GM20431 (cell line): ENCODE results near the gene C1orf21.
"Not testable (repeated sequence)": the region's sequence is repeated elsewhere in the genome, so short reads cannot be mapped to it uniquely, and the experiment has no call there.

Experiments used
- in situ Hi-C: fragments of 300-500 bp; cut with MseI, MboI; formaldehyde crosslinking; loops from one replicate; pipeline ENCODE4 v1.15.0; 2020; ENCODE audit warnings: low sequenced_read_pairs; ENCODE audit not compliant: unreplicated experiment

Gene C1orf21, protein sequence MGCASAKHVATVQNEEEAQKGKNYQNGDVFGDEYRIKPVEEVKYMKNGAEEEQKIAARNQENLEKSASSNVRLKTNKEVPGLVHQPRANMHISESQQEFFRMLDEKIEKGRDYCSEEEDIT

DNA sequence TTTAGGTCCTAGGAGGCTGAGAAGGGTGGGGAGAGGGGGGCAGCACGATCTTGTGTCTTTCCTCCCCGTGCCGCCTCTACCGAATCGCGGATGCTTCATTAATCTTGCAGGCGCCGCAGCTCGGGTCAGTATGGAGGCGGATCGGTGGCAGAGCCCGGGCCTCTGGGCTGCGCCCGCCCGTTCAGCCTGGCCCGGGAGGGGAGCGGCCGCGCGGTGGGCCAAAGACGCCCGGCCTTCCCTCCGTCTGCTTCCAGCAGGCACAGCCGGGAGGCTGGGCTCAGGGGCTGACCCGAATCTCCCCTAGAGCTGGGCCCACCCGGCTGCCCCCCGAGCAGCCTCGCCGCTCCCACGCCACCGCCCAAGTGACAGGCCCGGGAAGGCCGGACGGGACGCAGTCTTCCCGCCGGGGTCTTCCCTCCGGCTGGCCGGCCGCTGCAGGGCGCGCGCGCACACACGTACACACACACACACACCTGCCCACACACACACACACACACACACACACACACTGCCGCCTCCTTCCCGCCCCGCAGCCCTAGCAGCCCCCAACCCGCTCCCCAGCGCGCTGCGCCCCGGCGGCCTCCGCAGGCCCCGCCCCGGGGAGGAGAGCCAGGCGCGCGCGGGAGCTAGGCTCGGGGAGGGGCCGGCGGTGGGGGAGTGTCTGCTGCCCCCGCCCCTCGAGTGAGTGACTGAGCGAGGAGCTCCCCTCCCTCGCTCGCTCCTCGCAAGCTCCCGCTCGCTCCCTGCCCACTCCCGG lies at the start of gene C1orf21:
TSS of gene C1orf21 (plus strand) at position 718 of the 757 bp plus-strand sequence. CDS start 90,481 bp downstream, outside the sequence.
- in situ Hi-C loops: no loop called here

DNA sequence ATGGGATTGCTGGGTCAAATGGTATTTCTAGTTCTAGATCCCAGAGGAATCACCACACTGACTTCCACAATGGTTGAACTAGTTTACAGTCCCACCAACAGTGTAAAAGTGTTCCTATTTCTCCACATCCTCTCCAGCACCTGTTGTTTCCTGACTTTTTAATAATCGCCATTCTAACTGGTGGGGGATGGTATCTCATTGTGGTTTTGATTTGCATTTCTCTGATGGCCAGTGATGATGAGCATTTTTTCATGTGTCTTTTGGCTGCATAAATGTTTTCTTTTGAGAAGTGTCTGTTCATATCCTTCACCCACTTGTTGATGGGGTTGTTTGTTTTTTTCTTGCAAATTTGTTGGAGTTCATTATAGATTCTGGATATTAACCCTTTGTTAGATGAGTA lies 49.0 kb upstream of the C1orf21 start:
- in situ Hi-C loops: not testable (repeated sequence)

DNA sequence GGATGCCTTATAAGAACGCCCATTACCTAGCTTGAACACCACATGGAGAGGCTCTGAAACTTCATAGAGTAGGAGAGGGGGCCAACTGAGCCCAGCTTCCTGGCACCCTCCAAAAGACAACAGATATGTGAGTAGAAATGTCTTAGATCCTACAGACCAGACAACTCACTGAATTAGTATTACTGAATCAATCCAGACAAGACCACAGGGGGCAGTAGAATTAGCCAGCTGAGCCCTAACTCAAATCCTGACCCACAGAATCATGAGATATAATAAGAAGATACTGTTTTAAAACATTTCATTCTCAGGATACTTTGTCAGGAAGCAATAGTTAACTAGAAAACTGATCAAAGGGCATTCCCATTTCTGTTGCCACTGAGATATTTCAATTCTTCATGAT lies 45.8 kb upstream of the C1orf21 start:
- in situ Hi-C loops: no loop called here

DNA sequence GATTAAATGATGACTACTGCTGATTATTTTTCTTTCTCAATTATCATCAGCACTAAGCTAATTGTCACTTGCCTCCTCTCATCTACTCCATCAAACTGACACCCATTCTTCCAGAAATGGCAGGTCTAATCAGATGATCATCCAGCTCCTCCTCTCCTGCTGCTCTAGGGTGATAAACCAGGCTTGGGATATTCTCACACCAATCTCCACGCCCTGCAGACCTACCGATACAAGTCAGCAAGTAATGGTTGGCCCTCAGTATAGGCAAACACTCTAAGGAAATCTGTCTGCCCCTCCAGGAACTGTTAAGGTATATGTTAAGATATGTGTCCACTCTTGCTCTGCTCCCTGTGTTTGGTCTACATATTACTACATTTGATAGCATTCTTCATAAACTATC lies 36.3 kb upstream of the C1orf21 start:
- in situ Hi-C loops: no loop called here

DNA sequence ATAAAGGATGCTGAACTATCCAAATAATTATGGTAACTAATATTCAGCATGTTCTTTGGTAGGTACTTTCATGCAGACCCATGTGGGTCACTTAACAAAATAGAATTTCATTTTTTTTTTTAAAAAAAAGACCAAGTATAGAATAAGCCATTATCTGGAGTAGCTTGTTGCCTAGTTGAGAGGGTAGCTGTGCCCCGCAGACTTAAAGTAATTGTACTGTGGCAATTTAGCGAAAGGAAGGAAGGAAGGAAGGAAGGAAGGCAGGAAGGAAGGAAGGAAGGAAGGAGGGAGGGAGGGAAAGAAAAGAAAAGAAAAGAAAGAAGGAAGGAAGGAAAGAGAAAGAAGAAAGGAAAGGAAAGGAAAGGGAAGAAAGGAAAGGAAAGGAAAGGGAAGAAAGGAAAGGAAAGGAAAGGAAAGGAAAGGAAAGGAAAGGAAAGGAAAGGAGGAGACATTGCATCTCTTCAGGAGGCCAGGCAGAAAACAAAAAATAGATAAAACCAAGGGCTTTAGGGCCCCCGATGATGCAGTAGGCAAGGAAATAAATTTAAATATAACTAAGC lies 35.3 kb upstream of the C1orf21 start:
- in situ Hi-C loops: no loop called here

DNA sequence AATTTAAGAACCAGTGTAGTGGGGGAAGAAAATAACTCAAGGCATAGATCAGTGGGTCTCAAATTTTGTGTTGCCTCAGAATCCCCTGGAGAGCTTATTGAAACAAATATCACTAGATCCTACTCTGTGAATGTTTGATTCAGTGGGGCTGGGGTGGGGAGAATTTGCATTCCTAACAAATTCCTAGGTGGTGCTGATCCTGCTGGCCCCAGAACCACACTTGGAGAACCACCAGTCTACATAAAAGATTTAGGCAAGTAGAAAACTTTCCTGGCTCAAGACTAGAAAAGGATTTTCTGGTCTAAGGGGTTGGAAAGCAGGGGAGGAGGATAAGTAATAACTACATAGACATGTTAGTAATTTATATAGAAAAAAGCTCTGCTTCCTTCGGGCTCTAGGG lies 34.1 kb upstream of the C1orf21 start:
- in situ Hi-C loops: no loop called here

DNA sequence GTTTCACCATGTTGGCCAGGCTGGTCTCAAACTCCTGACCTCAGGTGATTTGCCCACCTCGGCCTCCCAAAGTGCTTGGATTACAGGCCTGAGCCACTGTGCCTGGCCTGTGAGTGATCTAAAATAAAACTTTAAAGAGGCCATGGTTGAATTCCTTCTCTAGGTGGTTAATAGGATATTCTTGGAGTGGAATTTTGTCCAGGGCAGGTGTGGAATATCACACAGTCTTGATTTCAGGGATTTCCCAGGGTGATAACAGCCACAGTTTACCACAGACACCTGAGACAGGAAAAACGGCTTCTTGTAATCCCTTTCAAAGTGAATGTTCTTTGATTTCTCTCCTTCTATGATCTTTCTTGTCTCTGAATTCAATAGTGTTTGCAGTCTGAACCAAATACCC lies 32.1 kb upstream of the C1orf21 start:
- in situ Hi-C loops: no loop called here

DNA sequence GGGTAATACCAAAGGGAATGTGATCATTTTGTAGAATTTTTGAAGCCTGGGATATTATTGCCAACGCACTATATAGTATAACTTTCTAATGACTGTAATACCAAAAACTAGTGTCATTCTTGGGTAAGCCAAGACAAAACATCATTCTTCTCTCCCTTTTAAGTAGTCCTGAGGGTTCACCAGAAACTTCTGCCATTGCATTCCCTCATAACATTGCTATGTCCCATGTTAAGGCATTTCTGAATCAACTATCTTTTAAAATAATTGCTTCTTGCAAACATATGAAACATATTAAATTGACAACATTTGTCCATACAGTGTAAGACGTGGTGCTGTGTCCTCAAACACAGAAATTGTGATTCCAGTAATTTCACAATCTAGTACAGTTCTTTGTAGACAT lies 29.9 kb upstream of the C1orf21 start:
- in situ Hi-C loops: no loop called here

DNA sequence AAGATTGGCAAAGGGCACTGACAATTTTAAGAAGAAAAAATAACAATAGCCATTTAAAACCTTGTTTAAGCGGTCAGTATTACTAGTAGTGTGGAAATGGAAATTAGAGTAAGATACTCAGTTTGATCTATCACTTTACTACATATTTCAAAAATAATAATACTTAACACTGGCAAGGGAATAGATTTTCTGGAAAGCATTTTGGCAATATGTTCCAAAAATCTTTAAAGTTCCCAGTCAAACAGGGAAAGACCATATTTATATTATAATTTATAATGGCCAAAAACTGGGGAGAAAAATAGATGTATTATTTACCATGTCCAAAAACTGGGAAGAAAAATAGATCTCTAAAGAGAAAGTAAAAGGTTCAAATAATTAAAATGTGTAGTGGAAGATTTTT lies 28.6 kb upstream of the C1orf21 start:
- in situ Hi-C loops: no loop called here

DNA sequence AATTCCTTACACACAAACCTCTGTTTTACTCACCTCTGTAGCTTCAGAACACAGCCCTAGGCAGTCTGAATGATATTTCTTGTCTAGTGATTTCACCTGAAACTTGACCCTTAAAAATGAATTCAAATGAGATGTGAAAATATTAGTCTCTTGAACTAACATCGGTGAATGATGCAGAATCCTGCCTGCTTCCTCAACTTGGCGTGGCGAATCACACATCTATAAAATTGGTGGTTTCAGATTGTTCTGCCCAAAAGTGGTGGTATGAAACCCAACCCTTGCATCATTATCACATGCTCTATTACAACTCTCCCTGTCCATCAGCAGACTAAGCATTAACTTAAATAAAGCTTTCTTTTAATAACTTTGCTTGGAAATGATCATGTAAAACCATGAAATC lies 26.9 kb upstream of the C1orf21 start:
- in situ Hi-C loops: no loop called here

DNA sequence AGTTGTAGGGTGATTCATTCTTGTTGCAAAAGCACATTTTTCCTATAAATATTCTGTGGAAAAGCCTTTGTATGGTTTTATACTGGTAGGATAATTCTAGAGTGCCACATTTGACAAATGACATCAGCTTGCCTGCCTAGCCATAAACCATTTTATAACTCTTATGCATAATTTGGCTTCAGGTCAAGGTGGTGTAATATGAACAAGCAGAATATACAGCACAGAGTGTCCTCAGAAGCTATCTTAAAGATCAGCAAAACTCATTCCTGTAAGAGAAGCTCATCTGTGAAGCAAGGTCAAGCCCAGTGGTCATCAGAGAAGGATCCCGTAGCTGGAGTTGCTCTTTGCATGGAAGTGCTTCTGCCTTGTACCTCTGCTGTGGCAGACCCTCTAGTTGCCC lies 24.0 kb upstream of the C1orf21 start:
- in situ Hi-C loops: no loop called here

DNA sequence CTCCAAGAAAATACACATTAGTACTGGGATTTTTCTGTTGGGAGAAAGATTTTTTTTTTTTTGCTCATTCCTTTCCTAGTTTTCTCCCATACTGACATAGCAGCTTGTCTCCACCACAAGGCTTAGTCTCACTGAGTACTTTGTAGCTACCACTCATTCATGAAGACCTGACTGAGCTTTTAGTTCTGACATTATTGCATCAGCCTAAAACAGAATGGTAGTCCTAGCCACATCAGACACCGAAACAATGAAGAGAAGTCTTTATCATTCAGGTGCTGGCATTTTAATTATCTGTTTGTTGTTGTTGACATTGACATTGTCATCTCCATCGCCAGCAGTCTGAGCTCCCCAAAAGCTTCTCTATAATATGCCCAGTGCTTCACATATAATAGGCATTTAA lies 21.1 kb upstream of the C1orf21 start:
- in situ Hi-C loops: no loop called here

DNA sequence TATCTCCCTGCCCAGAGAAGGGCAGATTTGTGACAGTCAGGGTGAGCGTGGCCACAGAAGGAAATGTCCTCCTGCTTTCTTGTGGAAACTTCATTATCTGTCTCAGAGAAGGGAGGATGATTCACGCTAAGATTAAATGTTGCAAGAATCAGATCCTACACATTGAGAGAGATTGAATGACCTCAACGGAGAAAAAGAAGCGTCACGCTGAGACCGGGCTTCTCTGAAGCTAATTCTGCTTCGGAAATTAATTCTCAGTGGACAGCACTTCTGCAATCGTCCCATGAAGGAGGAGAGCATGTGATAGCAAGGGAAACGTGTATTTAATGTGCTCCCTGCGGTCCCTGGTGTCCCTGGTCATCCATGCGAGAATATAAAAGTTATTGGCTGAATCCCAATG lies 19.8 kb upstream of the C1orf21 start:
- in situ Hi-C loops: no loop called here

DNA sequence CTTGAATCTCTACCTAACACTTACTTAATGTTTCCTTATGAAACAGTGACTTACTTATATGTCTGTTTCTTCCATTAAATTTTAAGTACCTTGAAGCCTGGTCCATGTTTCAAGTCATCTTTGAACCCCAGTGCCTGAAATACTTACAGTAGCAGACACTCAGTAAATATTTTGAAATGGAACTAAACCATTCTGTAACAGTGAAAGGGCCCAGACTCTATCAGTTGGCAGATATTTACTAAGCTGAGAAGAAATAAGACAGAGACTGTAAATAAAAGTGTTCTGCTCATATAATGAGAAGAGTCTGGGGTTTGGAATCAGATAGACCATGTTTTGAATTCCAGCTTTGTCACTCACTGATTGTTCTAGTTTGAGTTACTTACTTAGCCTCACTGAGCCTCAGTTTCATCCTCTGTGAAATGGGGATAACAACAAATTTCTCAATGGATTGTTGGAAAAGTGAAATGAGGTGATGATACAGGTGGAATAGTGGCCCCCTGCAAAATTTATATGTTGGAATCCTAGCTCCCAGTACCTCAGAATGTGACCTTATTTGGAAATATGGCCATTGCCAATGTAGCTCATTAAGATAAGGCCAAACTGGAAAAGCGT lies 19.3 kb upstream of the C1orf21 start:
- in situ Hi-C loops: no loop called here

DNA sequence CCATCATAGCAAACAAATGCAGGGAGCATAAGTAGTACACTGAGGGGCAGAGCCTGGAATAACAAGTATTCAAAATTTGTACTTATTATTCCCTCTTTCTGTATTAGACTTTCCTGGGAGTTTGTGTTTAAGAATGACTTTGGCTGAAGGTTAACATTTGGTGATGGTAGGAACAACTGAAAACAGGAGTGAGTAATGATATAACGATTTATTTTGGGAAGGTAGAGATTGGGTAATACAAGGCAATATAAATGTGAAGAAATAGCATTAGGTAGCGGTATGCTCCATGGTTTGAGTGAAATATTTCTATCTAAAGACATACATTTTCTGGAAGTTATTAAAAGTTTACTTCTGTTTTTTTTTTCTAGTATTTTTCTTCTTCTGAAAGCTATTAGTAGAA lies 18.5 kb upstream of the C1orf21 start:
- in situ Hi-C loops: no loop called here

DNA sequence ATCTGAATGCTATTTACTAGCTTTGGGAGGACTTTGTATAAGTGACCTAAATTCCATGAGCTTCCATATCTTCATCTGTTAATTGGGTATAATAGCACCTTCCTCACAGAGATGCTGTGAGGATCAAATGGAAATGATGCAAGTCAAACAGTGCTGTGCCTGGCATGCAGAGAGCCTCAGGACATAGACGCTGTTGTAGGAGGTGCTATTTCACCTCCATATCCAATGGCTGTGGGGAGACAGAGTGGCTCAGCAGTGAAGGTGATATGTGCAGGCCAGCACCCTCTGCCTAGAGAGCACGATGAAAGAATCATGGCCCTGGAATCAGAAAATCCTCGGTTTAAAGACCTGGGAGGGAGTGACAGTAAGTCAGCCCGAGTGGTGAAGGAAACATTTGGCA lies 16.0 kb upstream of the C1orf21 start:
- in situ Hi-C loops: no loop called here

DNA sequence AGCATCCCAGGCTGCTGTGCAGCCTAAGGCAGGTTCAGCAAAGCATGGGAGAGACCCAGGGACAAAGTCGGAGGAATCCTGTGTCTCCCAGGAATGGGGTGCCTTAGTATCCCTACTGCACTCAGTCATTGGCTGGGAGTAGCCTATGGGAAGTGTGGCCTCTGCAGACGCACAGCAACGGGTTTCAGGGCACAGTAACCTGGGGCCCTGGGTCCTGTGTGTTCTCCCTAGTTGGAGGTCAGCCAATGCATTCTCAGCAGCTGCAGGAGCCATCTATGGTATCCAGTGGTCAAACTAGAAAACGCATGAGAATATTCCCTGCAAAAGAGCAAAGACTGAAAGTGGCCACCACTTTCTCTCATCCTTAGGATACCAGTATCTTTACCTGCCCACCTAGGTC lies 13.7 kb upstream of the C1orf21 start:
- in situ Hi-C loops: no loop called here

DNA sequence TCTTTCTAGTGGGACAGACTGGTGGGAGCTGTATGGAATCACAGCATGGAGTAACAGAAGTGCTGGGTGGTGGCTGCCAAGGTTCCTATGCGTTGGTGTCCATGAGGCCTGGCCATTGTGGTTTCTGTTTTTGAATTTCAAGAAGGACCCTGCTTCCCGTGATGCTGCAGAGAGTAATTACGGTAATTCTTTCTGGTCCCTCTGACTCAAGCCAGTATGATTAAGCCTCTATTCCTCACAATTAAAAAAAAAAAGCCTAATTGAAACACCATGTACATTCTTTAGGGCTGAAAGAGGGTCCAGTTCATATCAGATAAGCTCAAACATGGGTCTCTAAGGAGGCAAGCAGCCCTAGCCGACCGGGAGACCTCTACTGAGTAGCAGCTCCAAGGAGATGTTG lies 10.5 kb upstream of the C1orf21 start:
- in situ Hi-C loops: no loop called here

DNA sequence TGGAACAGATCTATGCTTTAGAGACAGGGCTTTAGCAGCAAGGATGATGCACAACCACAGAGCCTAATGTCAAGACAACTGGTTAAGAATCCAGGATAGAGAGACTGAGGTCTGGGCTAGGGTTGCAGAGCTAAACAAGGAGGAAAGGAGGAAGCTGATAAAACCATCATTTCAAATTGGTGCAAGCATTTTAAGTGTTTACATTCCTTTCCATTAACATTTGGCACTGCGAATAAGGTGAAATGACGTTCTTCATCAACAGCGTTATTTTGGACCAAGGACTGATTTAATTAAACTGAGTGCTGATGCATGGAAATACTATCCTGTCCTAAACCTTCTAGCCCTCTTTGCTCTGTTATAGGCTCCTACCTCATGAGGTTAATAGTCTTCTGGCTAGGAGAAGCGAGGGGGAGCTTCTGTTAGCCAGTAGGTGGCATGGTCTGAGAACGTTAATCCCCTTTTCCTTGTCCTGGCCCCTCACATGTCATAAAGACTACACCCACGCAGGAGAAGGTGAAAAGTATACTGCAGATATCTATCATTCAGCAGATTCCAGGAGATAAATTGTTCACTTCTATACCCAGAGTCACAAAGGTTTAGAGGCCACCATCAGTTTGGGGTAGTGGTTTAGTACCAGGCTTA lies 7.6 kb upstream of the C1orf21 start:
- in situ Hi-C loops: no loop called here

DNA sequence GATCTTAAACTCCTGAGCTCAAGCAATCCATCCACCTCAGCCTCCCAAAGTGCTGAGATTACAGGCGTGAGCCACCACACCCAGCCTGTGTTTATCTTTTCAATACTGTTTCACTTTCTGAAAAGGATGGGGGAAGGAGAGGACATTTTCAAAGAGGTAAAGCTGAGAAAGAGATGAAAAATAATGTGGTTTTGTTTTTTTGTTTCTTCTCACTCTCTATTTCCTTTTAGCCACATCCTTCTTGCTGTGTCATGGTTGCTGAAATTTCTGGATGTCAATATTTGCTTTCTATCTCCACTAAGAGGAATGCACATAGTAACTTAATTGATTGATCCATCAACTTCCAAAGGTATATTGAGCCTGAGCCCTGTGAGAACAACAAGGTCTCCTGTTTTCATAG lies 6.4 kb upstream of the C1orf21 start:
- in situ Hi-C loops: no loop called here

DNA sequence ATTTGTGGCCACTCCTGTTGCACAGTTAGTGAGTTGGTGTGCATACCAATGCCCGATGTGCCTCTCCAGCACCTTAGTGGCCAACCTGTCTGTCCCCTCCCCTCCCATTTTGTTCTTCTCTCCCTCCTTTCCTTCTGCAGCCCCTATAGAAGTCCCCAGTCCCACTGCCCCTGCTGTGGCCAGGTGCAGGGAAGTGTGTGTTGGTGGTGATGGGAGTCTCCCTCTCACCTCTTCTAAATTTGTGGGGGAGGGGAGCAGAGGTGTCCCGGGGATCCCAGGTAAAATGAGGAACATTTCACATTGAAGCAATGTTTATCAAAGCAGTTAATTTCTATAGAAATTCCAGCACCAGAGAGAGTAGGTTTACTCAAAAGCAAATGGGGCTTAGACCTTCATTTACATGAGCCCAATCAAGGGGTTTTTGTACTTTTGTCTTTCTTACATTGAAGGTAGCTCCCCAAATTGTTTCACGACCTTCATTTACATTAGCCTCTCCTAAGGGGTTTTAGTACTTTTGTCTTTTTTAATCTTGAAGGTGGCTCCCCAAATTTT lies 3.0 kb upstream of the C1orf21 start:
- in situ Hi-C loops: no loop called here
